Endothelial cell of umbilical vein (primary cell): ENCODE results near the gene EPS8L1.

ENCODE experiments used
- CTCF ChIP-seq, 2 donors: IDR thresholded peaks; 1 replicate in 1 of 2; 2 replicates in 1 of 2; pipeline ENCODE4 v1.5.1; 2011; ENCODE audit warnings: low read length in 2 of 2, mild to moderate bottlenecking in 2 of 2, moderate library complexity in 2 of 2, control low read depth in 1 of 2, inconsistent platforms in 1 of 2, low read depth in 1 of 2; ENCODE audit not compliant: insufficient read depth in 1 of 2; ENCODE audit errors: extremely low read depth in 1 of 2
- POLR2A ChIP-seq: IDR thresholded peaks from 2 replicates; pipeline ENCODE4 v1.6.1; 2012; ENCODE audit warnings: low read depth, mild to moderate bottlenecking, control low read depth, low read length
- POLR2AphosphoS5 ChIP-seq: IDR thresholded peaks from 2 replicates; pipeline ENCODE4 v1.6.1; 2012; ENCODE audit warnings: low read depth, mild to moderate bottlenecking, control low read depth, low read length, moderate library complexity; ENCODE audit not compliant: insufficient read depth

- TF ChIP-seq CTCF (IDR thresholded peaks at IDR 0.05; ENCODE audit: extremely low read depth in 1 of 2, insufficient read depth in 1 of 2, low read depth in 1 of 2, low read length in 2 of 2) (no peak), POLR2AphosphoS5 (no peak), POLR2A (no peak)
Measured at GRCh38 chr19:55118401-55118991, 42.8 kb downstream of the EPS8L1 start.
